Vagina (tissue), 2 donors: ENCODE measurements around the gene EPC2.

Experiments
- CTCF ChIP-seq, 3 experiments: fragments of 450-650 bp in 2 of 3; fragments of 200-600 bp in 1 of 3; sonication (generic) in 1 of 3; IDR thresholded peaks; one replicate each; pipeline ENCODE4 v1.5.1; 2017 to 2019; ENCODE audit warnings: antibody characterized with exemption in 3 of 3, mild to moderate bottlenecking in 2 of 3, moderate library complexity in 2 of 3
- POLR2A ChIP-seq, 2 donors: fragments of 450-650 bp; IDR thresholded peaks; one replicate each; pipeline ENCODE4 v1.6.1; 2017; ENCODE audit warnings: antibody characterized with exemption in 2 of 2, mild to moderate bottlenecking in 2 of 2, moderate library complexity in 2 of 2
- POLR2AphosphoS5 ChIP-seq, 2 donors: sonication (generic); formaldehyde crosslinking; IDR thresholded peaks; one replicate each; pipeline ENCODE4 v1.9.0; 2017; ENCODE audit warnings: antibody characterized with exemption in 2 of 2, mild to moderate bottlenecking in 2 of 2, low read depth in 1 of 2; ENCODE audit not compliant: insufficient read depth in 1 of 2

GRCh38 chr2:148817210-148817708 is 172.7 kb downstream of the EPC2 start:
- TF ChIP-seq POLR2A (IDR thresholded peaks at IDR 0.05) (no peak), CTCF (IDR thresholded peaks at IDR 0.05) (no peak), POLR2AphosphoS5 (IDR thresholded peaks at IDR 0.05; ENCODE audit: insufficient read depth in 1 of 2, low read depth in 1 of 2) (peak in 1 of 2 donors; percentile 62)
